ENCODE measurements around the gene NTRK1. TPM values are rescaled to one million over a fixed set of nuclear protein-coding genes. Genes with fewer than 3 reads are reported as not detected.

Gene NTRK1
- total RNA-seq, 4 donors from 2014 or later = 0.20 to 2.6 (median 0.64) TPM; not detected in 1

DNA sequence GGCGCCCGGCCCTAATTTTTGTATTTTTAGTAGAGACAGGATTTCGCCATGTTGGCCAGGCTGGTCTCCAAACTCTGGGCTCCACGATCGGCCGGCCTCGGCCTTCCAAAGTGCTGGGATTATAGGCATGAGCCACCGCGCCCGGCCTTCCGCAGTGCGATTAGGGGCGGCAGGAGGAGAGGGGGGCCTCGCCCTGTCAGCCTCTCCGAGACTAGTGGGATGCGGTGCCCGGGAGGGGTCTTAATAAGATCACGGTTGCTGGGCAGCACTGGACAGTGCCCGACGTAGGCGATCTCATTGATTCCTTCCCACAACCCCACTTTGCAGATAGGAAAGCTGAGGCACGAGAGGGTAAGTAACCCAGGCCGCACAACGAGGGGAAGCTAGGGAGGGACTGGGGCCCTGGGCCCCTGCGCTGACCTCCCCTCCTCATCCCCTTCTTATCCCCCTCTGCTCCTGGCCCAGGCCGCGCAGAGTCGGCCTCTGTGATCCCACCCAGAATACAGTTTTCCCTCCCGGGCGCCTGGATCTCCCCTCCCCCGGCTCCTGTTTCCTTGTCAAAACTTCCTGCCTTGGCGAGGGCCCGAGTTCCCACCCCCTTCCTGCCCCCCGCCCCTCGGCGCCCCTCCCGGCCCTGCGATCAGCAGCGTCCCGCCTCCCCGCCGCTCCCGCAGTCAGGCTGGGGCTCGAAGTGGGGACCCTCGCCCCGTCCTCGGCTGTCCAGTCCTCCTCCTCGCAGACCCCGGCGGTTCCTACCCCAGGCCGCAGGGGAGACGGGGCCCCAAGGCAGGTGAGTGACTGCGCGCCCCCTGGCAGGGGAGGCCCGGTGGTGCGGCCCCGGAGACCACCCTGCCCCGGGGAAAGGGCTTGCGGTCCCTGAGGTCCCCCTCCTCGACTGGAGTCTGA is 32.6 kb downstream of the NTRK1 start, which contains the start of gene PEAR1:
TSS of gene PEAR1 (plus strand) at position 671 of the 906 bp plus-strand sequence. CDS start 10,209 bp downstream, outside the sequence.
- TF ChIP-seq POLR2A (IDR thresholded peaks at IDR 0.05) (no peak), POLR2AphosphoS5 (IDR thresholded peaks at IDR 0.05) (peak in 1 of 3 donors; percentile 43), EP300 (IDR thresholded peaks at IDR 0.05; ENCODE audit: low read depth) (no peak)
- TF ChIP-seq, protein P1, sequence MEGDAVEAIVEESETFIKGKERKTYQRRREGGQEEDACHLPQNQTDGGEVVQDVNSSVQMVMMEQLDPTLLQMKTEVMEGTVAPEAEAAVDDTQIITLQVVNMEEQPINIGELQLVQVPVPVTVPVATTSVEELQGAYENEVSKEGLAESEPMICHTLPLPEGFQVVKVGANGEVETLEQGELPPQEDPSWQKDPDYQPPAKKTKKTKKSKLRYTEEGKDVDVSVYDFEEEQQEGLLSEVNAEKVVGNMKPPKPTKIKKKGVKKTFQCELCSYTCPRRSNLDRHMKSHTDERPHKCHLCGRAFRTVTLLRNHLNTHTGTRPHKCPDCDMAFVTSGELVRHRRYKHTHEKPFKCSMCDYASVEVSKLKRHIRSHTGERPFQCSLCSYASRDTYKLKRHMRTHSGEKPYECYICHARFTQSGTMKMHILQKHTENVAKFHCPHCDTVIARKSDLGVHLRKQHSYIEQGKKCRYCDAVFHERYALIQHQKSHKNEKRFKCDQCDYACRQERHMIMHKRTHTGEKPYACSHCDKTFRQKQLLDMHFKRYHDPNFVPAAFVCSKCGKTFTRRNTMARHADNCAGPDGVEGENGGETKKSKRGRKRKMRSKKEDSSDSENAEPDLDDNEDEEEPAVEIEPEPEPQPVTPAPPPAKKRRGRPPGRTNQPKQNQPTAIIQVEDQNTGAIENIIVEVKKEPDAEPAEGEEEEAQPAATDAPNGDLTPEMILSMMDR (IDR thresholded peaks at IDR 0.05) = no peak
- 21% methylated on average over 52 of the region's 60 CpGs; no CpG with 5 or more reads in 1 of the 2 donors for WGBS, 2 donors (ENCODE audit: low coverage in 1 of 2)
- Histone ChIP-seq H3K36me3 (no peaks in the 10 kb centered on the region), H3K9me3 (no peaks in the 10 kb centered on the region), H3K4me1 (peaks cover 3 to 17% (median 16%) of the 10 kb centered on the region in 4 donors), H3K27ac (peak within 1 kb of the TSS; percentile 69 to 88 (median 71)), H3K27me3 (peaks cover 39% of the 10 kb centered on the region), H3K4me3 (peak within 1 kb of the TSS in 3 of 4 donors; percentile 12 to 36 (median 25))
- DNase-seq = no peak
- in situ Hi-C loops (cut with MboI; ENCODE audit: low pct_ligation_motif_present in 1 of 4, low pct_unique_long_range_greater_than_20kb in 1 of 4, low sequenced_read_pairs in 3 of 4) = no loop called here
- intact Hi-C loops (cut with DNase I; ENCODE audit: low total_unique reads) = no loop called here

- Histone ChIP-seq H3K9me3 (no peaks in the 10 kb centered on the region), H3K4me3 (peak overlapping the region in 3 of 4 donors; percentile 5 to 36 (median 25)), H3K36me3 (no peaks in the 10 kb centered on the region), H3K27me3 (peaks cover 39% of the 10 kb centered on the region), H3K4me1 (peaks cover 3 to 17% (median 16%) of the 10 kb centered on the region in 4 donors), H3K27ac (peak overlapping the region; percentile 69 to 88 (median 71))
- WGBS, 2 donors (ENCODE audit: low coverage in 1 of 2) = 33% methylated on average over 5 of the region's 5 CpGs; no CpG with 5 or more reads in 1 of the 2 donors
- in situ Hi-C loops (cut with MboI; ENCODE audit: low pct_ligation_motif_present in 1 of 4, low pct_unique_long_range_greater_than_20kb in 1 of 4, low sequenced_read_pairs in 3 of 4) (no loop called here), intact Hi-C loops (cut with DNase I; ENCODE audit: low total_unique reads) (no loop called here)
- DNase-seq = no peak
- TF ChIP-seq POLR2A (IDR thresholded peaks at IDR 0.05) (no peak), EP300 (IDR thresholded peaks at IDR 0.05; ENCODE audit: low read depth) (no peak), POLR2AphosphoS5 (IDR thresholded peaks at IDR 0.05) (no peak)
- TF ChIP-seq, protein P1 (IDR thresholded peaks at IDR 0.05) = no peak
These were observed 33.3 kb downstream of the NTRK1 start for GRCh38 chr1:156894001-156894400.

DNA sequence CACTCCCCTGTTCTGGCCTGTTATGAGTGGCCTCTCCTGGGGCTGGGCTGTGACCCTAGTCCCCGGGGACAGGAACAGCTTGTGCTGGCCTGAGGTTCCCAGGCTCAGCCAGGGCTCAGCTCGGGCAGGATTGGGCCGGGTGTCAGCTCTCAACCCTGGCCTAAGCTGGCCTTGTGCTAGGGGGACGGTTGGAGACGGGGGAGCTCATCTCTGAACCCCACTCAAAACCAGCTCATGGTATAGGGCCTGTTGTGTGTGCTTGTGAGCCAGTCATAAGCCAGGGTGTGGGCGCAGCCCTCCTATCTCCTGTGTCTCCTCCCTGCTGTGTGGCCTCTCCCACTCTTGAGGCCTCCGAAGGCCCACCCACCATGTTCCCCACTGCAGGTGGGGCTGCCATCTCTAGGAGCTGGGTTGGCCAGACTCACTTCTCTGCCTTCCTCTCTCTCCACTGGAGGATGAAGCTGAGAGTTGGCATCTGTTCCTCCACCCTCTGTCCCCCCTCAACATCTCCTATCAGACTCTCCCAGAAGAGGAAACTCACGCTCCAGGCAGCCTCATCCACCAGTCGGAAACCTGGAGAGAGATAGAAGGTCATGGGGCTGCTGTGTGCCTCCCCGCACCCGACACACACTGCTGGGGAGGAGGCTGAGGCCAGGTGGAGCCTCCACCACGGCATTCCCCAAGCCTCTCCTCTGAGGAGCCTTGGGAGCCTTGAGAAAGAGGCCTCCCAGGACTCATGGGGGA is 34.2 kb downstream of the NTRK1 start:
- in situ Hi-C loops (cut with MboI; ENCODE audit: low pct_ligation_motif_present in 1 of 4, low pct_unique_long_range_greater_than_20kb in 1 of 4, low sequenced_read_pairs in 3 of 4) (no loop called here), intact Hi-C loops (cut with DNase I; ENCODE audit: low total_unique reads) (no loop called here)
- 50 to 59% methylated on average over 1 to 12 of the region's 12 CpGs for WGBS, 2 donors (ENCODE audit: low coverage in 1 of 2)
- H3K9me3 ChIP-seq = no peaks in the 10 kb centered on the region
- peaks cover 3 to 22% (median 16%) of the 10 kb centered on the region in 4 donors for H3K4me1 ChIP-seq
- peak overlapping the region; percentile 69 to 88 (median 71) for H3K27ac ChIP-seq
- peak overlapping the region in 1 of 4 donors; percentile 36 for H3K4me3 ChIP-seq
- H3K36me3 ChIP-seq = no peaks in the 10 kb centered on the region
- no peak for DNase-seq
- TF ChIP-seq, protein P1 (IDR thresholded peaks at IDR 0.05) = no peak
- TF ChIP-seq EP300 (IDR thresholded peaks at IDR 0.05; ENCODE audit: low read depth) = no peak
- no peak for TF ChIP-seq POLR2AphosphoS5 (IDR thresholded peaks at IDR 0.05)
- no peak for TF ChIP-seq POLR2A (IDR thresholded peaks at IDR 0.05)
- peaks cover 39% of the 10 kb centered on the region for H3K27me3 ChIP-seq

GRCh38 chr1:156895455-156895812 is 34.8 kb downstream of the NTRK1 start:
- 71 to 73% methylated on average over 1 to 4 of the region's 4 CpGs for WGBS, 2 donors (ENCODE audit: low coverage in 1 of 2)
- no peaks in the 10 kb centered on the region for H3K36me3 ChIP-seq
- H3K27ac ChIP-seq = peak overlapping the region; percentile 69 to 88 (median 71)
- intact Hi-C loops (cut with DNase I; ENCODE audit: low total_unique reads) (no loop called here), in situ Hi-C loops (cut with MboI; ENCODE audit: low pct_ligation_motif_present in 1 of 4, low pct_unique_long_range_greater_than_20kb in 1 of 4, low sequenced_read_pairs in 3 of 4) (no loop called here)
- H3K27me3 ChIP-seq = peaks cover 39% of the 10 kb centered on the region
- H3K4me3 ChIP-seq = no peak overlapping the region
- H3K4me1 ChIP-seq = peaks cover 3 to 24% (median 16%) of the 10 kb centered on the region in 4 donors
- H3K9me3 ChIP-seq = no peaks in the 10 kb centered on the region
- DNase-seq = no peak
- no peak for TF ChIP-seq POLR2A (IDR thresholded peaks at IDR 0.05)
- TF ChIP-seq POLR2AphosphoS5 (IDR thresholded peaks at IDR 0.05) = no peak
- TF ChIP-seq EP300 (IDR thresholded peaks at IDR 0.05; ENCODE audit: low read depth) = no peak
- TF ChIP-seq, protein P1 (IDR thresholded peaks at IDR 0.05) = no peak

All from transverse colon (tissue), 4 donors.